Activated CD4-positive, alpha-beta T cell treated with anti-CD3 and anti-CD28 coated beads, Interleukin-2, amount 10 ng/mL, durations not matched to agents 7 days and 5 days (primary cell): Measurements from ENCODE around the gene TCF25. TPM values are rescaled to one million over a fixed set of nuclear protein-coding genes. Genes with fewer than 3 reads are reported as not detected.

Experiments used
- CTCF ChIA-PET: fragments of 350-600 bp; sonication (Branson Sonifier 250); formaldehyde crosslinking; loops from one replicate; lab custom pipeline; 2021; ENCODE audit warnings: antibody characterized with exemption; lab: Charles Lee
- POLR2A ChIA-PET: fragments of 350-600 bp; sonication (Branson Sonifier 250); formaldehyde crosslinking; loops from one replicate; lab custom pipeline; 2021; ENCODE audit warnings: antibody characterized with exemption; lab: Charles Lee
- DNase-seq: peaks from one replicate; pipeline ENCODE4 v3.0.0-alpha.2; 2020
- H3K27ac Mint-ChIP-seq: one replicate; pipeline ENCODE4 v1.8.0; 2021; ENCODE audit warnings: mild to moderate bottlenecking, moderate library complexity, mixed read lengths
- H3K27me3 Mint-ChIP-seq: one replicate; pipeline ENCODE4 v1.8.0; 2021; ENCODE audit warnings: mixed read lengths
- H3K36me3 Mint-ChIP-seq: one replicate; pipeline ENCODE4 v1.8.0; 2021; ENCODE audit warnings: low read depth, mixed read lengths
- H3K4me1 Mint-ChIP-seq: one replicate; pipeline ENCODE4 v1.8.0; 2021; ENCODE audit warnings: mixed read lengths
- H3K4me3 Mint-ChIP-seq: one replicate; pipeline ENCODE4 v1.8.0; 2021; ENCODE audit warnings: mild to moderate bottlenecking, moderate library complexity, mixed read lengths
- H3K9me3 Mint-ChIP-seq: one replicate; pipeline ENCODE4 v1.8.0; 2021; ENCODE audit warnings: mixed read lengths
- total RNA-seq, 2 experiments: library from RNA; stranded (reverse); gene quantifications; one replicate each; pipeline ENCODE4 v1.2.3, GENCODE V29; 2021

The TCF25 gene
- total RNA-seq, 2 experiments from 2014 or later, result 148 to 168 TPM

- H3K9me3 Mint-ChIP-seq, result no peaks in the 10 kb centered on the region
- no peak for DNase-seq
- no peak overlapping the region for H3K27ac Mint-ChIP-seq
- no peaks in the 10 kb centered on the region for H3K27me3 Mint-ChIP-seq
- peaks cover 7% of the 10 kb centered on the region for H3K36me3 Mint-ChIP-seq
- peaks cover 6% of the 10 kb centered on the region for H3K4me1 Mint-ChIP-seq
- no peak overlapping the region for H3K4me3 Mint-ChIP-seq
- ChIA-PET POLR2A (interaction anchor here (0.6 kb wide), 1 partner anchor 65 kb away, joined by 3 read pairs; no protein-coding TSS in a partner anchor), CTCF (interaction anchor here (0.6 to 1.3 kb wide), 3 partner anchors 13 to 33 kb away, joined by 3 to 7 read pairs (median 3); no protein-coding TSS in a partner anchor)
These were observed 81.1 kb downstream of the TCF25 start for GRCh38 chr16:89954462-89954861.

- peaks cover under 1% of the 10 kb centered on the region for H3K4me1 Mint-ChIP-seq
- POLR2A ChIA-PET, result interaction anchor here (0.6 kb wide), 1 partner anchor 66 kb away, joined by 3 read pairs; no protein-coding TSS in a partner anchor
- H3K27ac Mint-ChIP-seq, result no peak overlapping the region
- no peaks in the 10 kb centered on the region for H3K9me3 Mint-ChIP-seq
- H3K36me3 Mint-ChIP-seq, result peaks cover 7% of the 10 kb centered on the region
- no peak for DNase-seq
- no peaks in the 10 kb centered on the region for H3K27me3 Mint-ChIP-seq
- no peak overlapping the region for H3K4me3 Mint-ChIP-seq
- CTCF ChIA-PET, result interaction anchor here (0.6 kb wide), 1 partner anchor 33 kb away, joined by 7 read pairs; no protein-coding TSS in a partner anchor
These were observed 81.8 kb downstream of the TCF25 start for GRCh38 chr16:89955001-89955685.

GRCh38 chr16:89956505-89957215 lies 83.3 kb downstream of the TCF25 start:
- POLR2A ChIA-PET, result no interaction called here

GRCh38 chr16:89957216-89957785 lies 83.9 kb downstream of the TCF25 start:
- ChIA-PET CTCF (interaction anchor here (1.4 kb wide), 1 partner anchor 15 kb away, joined by 3 read pairs; no protein-coding TSS in a partner anchor), POLR2A (no interaction called here)
- Mint-ChIP-seq H3K4me3 (no peak overlapping the region), H3K36me3 (peaks cover 7% of the 10 kb centered on the region), H3K9me3 (no peaks in the 10 kb centered on the region), H3K4me1 (no peaks in the 10 kb centered on the region), H3K27ac (no peak overlapping the region), H3K27me3 (no peaks in the 10 kb centered on the region)
- DNase-seq, result no peak

More at GRCh38 chr16:89956505-89957215, 83.3 kb downstream of the TCF25 start:
- no peaks in the 10 kb centered on the region for H3K9me3 Mint-ChIP-seq
- DNase-seq, result no peak
- H3K36me3 Mint-ChIP-seq, result peaks cover 7% of the 10 kb centered on the region
- H3K27ac Mint-ChIP-seq, result no peak overlapping the region
- H3K4me3 Mint-ChIP-seq, result no peak overlapping the region
- H3K4me1 Mint-ChIP-seq, result no peaks in the 10 kb centered on the region
- H3K27me3 Mint-ChIP-seq, result no peaks in the 10 kb centered on the region
- CTCF ChIA-PET, result interaction anchor here (1.4 kb wide), 1 partner anchor 14 kb away, joined by 3 read pairs; no protein-coding TSS in a partner anchor

GRCh38 chr16:89958068-89958467 lies 84.7 kb downstream of the TCF25 start:
- Mint-ChIP-seq H3K36me3 (peaks cover 7% of the 10 kb centered on the region), H3K4me1 (no peaks in the 10 kb centered on the region), H3K9me3 (no peaks in the 10 kb centered on the region), H3K4me3 (no peak overlapping the region), H3K27ac (no peak overlapping the region), H3K27me3 (no peaks in the 10 kb centered on the region)
- ChIA-PET CTCF (interaction anchor here (0.6 kb wide), 1 partner anchor 10 kb away, joined by 3 read pairs; no protein-coding TSS in a partner anchor), POLR2A (no interaction called here)
- no peak for DNase-seq

- H3K36me3 Mint-ChIP-seq, result peaks cover 7% of the 10 kb centered on the region
- no peaks in the 10 kb centered on the region for H3K9me3 Mint-ChIP-seq
- no peaks in the 10 kb centered on the region for H3K27me3 Mint-ChIP-seq
- no peak for DNase-seq
- H3K27ac Mint-ChIP-seq, result no peak overlapping the region
- H3K4me1 Mint-ChIP-seq, result no peaks in the 10 kb centered on the region
- H3K4me3 Mint-ChIP-seq, result no peak overlapping the region
- ChIA-PET POLR2A (no interaction called here), CTCF (no interaction called here)
These were observed 85.2 kb downstream of the TCF25 start for GRCh38 chr16:89958596-89958995.

- Mint-ChIP-seq H3K36me3 (peaks cover 7% of the 10 kb centered on the region), H3K27ac (peak overlapping the region; percentile 9), H3K9me3 (no peaks in the 10 kb centered on the region), H3K4me3 (no peak overlapping the region), H3K27me3 (no peaks in the 10 kb centered on the region), H3K4me1 (no peaks in the 10 kb centered on the region)
- no peak for DNase-seq
- CTCF ChIA-PET, result no interaction called here
- POLR2A ChIA-PET, result no interaction called here
These were observed 87.6 kb downstream of the TCF25 start for GRCh38 chr16:89960966-89961365.

Other genes starting within 250 kb of the TCF25 start
- gene CHMP1A, start 215.9 kb upstream of the TCF25 start, total RNA-seq, result 100 to 1,000 TPM in 1 of 2 experiments, 10 to 100 TPM in 1; 77.6 to 102 TPM
- gene SPATA33, start 215.8 kb upstream of the TCF25 start, total RNA-seq, result 10 to 100 TPM; 14.5 to 14.8 TPM
- gene CDK10, start 186.9 kb upstream of the TCF25 start, total RNA-seq, result 10 to 100 TPM; 83.1 to 96.8 TPM
- gene SPATA2L, start 171.9 kb upstream of the TCF25 start, total RNA-seq, result 1 to 10 TPM; 5.3 to 8.0 TPM
- gene VPS9D1, start 152.7 kb upstream of the TCF25 start, total RNA-seq, result 10 to 100 TPM; 10.8 to 13.4 TPM
- 10 to 100 TPM; 79.5 to 96.5 TPM for gene ZNF276, start 152.1 kb upstream of the TCF25 start, total RNA-seq
- 100 to 1,000 TPM in 1 of 2 experiments, 10 to 100 TPM in 1; 97.1 to 111 TPM for gene FANCA, start 56.9 kb upstream of the TCF25 start, total RNA-seq
- gene SPIRE2, start 45.1 kb upstream of the TCF25 start, total RNA-seq, result 1 to 10 TPM; 1.1 to 1.8 TPM
- 1 to 10 TPM; 5.0 to 6.6 TPM for gene MC1R, start 45.3 kb downstream of the TCF25 start, total RNA-seq
- 1 to 10 TPM; 1.1 to 1.6 TPM for gene TUBB3, start 49.8 kb downstream of the TCF25 start, total RNA-seq
- gene DEF8, start 75.2 kb downstream of the TCF25 start, total RNA-seq, result 10 to 100 TPM; 30.7 to 35.5 TPM
- gene DBNDD1, start 145.9 kb downstream of the TCF25 start, total RNA-seq, result under 1 TPM; 0.07 to 0.15 TPM
- not detected for gene PRDM7, start 203.7 kb downstream of the TCF25 start, total RNA-seq